K562 (cell line): ENCODE data around the gene CHAC1. TPM values are rescaled to one million over a fixed set of nuclear protein-coding genes. Genes with fewer than 3 reads are reported as not detected.
A peak's percentile ranks its signal among the peaks of the same experiment; 100 is the strongest.

Experiments
- ARID1B ChIP-seq: fragments of 450-650 bp; IDR thresholded peaks from 2 replicates; pipeline ENCODE4 v1.6.1; 2016; ENCODE audit warnings: antibody characterized with exemption, mild to moderate bottlenecking, inconsistent platforms
- BHLHE40 ChIP-seq: IDR thresholded peaks from 2 replicates; pipeline ENCODE4 v1.6.1; 2011; ENCODE audit warnings: low read length, improper control_type of control experiment
- CBFA2T3 ChIP-seq: fragments of 450-650 bp; IDR thresholded peaks from 2 replicates; pipeline ENCODE4 v1.6.1; 2017
- CGGBP1 ChIP-seq: fragments of 250-450 bp; sonication (Bioruptor Pico); IDR thresholded peaks from 2 replicates; pipeline ENCODE4 v1.9.0; 2021; ENCODE audit warnings: mild to moderate bottlenecking
- CHAMP1 ChIP-seq: fragments of 450-650 bp; IDR thresholded peaks from 2 replicates; pipeline ENCODE4 v1.6.1; 2016; ENCODE audit warnings: mild to moderate bottlenecking
- CREB3 ChIP-seq: fragments of 450-650 bp; conservative IDR thresholded peaks from 2 replicates; pipeline ENCODE4 v1.6.1; 2016; ENCODE audit warnings: missing genetic modification characterization, low read depth, mild to moderate bottlenecking, missing compliant biosample characterization, moderate library complexity
- DPF2 ChIP-seq: fragments of 450-650 bp; IDR thresholded peaks from 2 replicates; pipeline ENCODE4 v1.6.1; 2016
- E4F1 ChIP-seq: fragments of 250-450 bp; sonication (Bioruptor Pico); IDR thresholded peaks from 2 replicates; pipeline ENCODE4 v1.5.0; 2021; ENCODE audit warnings: mild to moderate bottlenecking, borderline replicate concordance
- ELK3 ChIP-seq: fragments of 450-650 bp; formaldehyde crosslinking; IDR thresholded peaks from 2 replicates; pipeline ENCODE4 v1.4.0; 2020; ENCODE audit warnings: mild to moderate bottlenecking
- MECOM ChIP-seq: fragments of 250-450 bp; sonication (Bioruptor Pico); IDR thresholded peaks from 2 replicates; pipeline ENCODE4 v1.8.0; 2022; ENCODE audit warnings: inconsistent platforms
- MEIS2 ChIP-seq: fragments of 450-650 bp; IDR thresholded peaks from 2 replicates; pipeline ENCODE4 v1.6.1; 2014; ENCODE audit warnings: mild to moderate bottlenecking; ENCODE audit not compliant: partially characterized antibody
- MNT ChIP-seq, 2 experiments: fragments of 450-650 bp; conservative IDR thresholded peaks; 2 replicates each; pipeline ENCODE4 v1.6.1; 2017; ENCODE audit warnings: mild to moderate bottlenecking in 2 of 2, moderate library complexity in 2 of 2
- PCBP1 ChIP-seq: fragments of 200-400 bp; formaldehyde crosslinking; IDR thresholded peaks from 2 replicates; pipeline ENCODE4 v1.6.1; 2018; ENCODE audit warnings: mild to moderate bottlenecking, low read depth, low read length; ENCODE audit not compliant: poor library complexity, severe bottlenecking
- RBM25 ChIP-seq: fragments of 200-400 bp; formaldehyde crosslinking; IDR thresholded peaks from 2 replicates; pipeline ENCODE4 v1.6.1; 2018; ENCODE audit warnings: low read length, low read depth, moderate library complexity; ENCODE audit not compliant: severe bottlenecking
- RBM34 ChIP-seq: fragments of 200-400 bp; formaldehyde crosslinking; IDR thresholded peaks from 2 replicates; pipeline ENCODE4 v1.6.1; 2018; ENCODE audit warnings: low read length, borderline replicate concordance; ENCODE audit not compliant: insufficient read depth
- TCF15 ChIP-seq: fragments of 250-450 bp; sonication (Bioruptor Pico); IDR thresholded peaks from 2 replicates; pipeline ENCODE4 v1.8.0; 2022; ENCODE audit warnings: moderate library complexity, mild to moderate bottlenecking, inconsistent platforms
- TCF3 ChIP-seq: sonication (generic); formaldehyde crosslinking; IDR thresholded peaks from 2 replicates; pipeline ENCODE4 v1.4.0; 2020; ENCODE audit warnings: mild to moderate bottlenecking, missing genetic modification reagents
- THRAP3 ChIP-seq: fragments of 450-650 bp; IDR thresholded peaks from 2 replicates; pipeline ENCODE4 v1.6.1; 2016; ENCODE audit warnings: mild to moderate bottlenecking, inconsistent platforms, borderline replicate concordance
- ZNF57 ChIP-seq: fragments of 450-650 bp; formaldehyde crosslinking; IDR thresholded peaks from 2 replicates; pipeline ENCODE4 v1.4.0; 2020; ENCODE audit warnings: mild to moderate bottlenecking, moderate library complexity
- ZNF589 ChIP-seq: fragments of 200-800 bp; sonication (Bioruptor generic); IDR thresholded peaks from 2 replicates; pipeline ENCODE4 v1.6.1; 2016; ENCODE audit warnings: low read depth, missing genetic modification characterization, missing compliant biosample characterization
- polyA plus RNA-seq, 8 experiments: library from polyadenylated mRNA; depleted of rRNA in 4 of 8; stranded (reverse) in 5 of 8; unstranded in 3 of 8; fragments of >200 nt; fragmentation: Nextera tagmentation in 2 of 8; fragmentation: Illumina TruSeq in 1 of 8; extraction: Ambion mirVana in 2 of 8; extraction: Trizol in 1 of 8; gene quantifications; 2 replicates each; pipeline versions ENCODE4 v1.2.1 to v1.2.3, GENCODE V29; 2011 to 2014; ENCODE audit warnings: inconsistent platforms in 1 of 8, missing spikeins in 1 of 8
- total RNA-seq, 7 experiments: library from RNA; depleted of rRNA in 6 of 7; stranded (reverse); fragments of >200 nt in 6 of 7; fragmentation: Illumina TruSeq in 2 of 7; extraction: Trizol in 2 of 7; gene quantifications; 2 replicates each; pipeline versions ENCODE4 v1.2.1 to v1.2.3, GENCODE V29; 2011 to 2021; ENCODE audit warnings: low replicate concordance in 1 of 7

CHAC1 gene
- total and polyA plus RNA-seq, 9 of the 15 experiments (the other 6 are each of a cell fraction or from before 2014, with no cell fraction given), result 0.47 to 39.0 (median 7.5) TPM

- peak; percentile 45 for TF ChIP-seq ARID1B
- no peak for TF ChIP-seq THRAP3
- TF ChIP-seq DPF2, result peak; percentile 66
- peak; percentile 53; the same call in 1 of the 2 replicates for TF ChIP-seq CREB3 (tag)
- peak; percentile 27 for TF ChIP-seq MEIS2
- no peak for TF ChIP-seq RBM34
- TF ChIP-seq E4F1 (CRISPR knock-in tag), result no peak
- no peak for TF ChIP-seq ELK3
- TF ChIP-seq CBFA2T3, result peak; percentile 34; the same call in 1 of the 2 replicates
- peak; percentile 21; the same call in 1 of the 2 replicates for TF ChIP-seq TCF3
- no peak for TF ChIP-seq BHLHE40
- TF ChIP-seq RBM25, result no peak
- no peak for TF ChIP-seq ZNF57 (CRISPR knock-in tag)
- TF ChIP-seq MNT (conservative IDR thresholded peaks at IDR 0.05), result 0 out of 4 replicates have a peak, but pooled peaks of 1 of the 2 experiments have one; percentile 17
- TF ChIP-seq CGGBP1 (CRISPR knock-in tag), result no peak
- no peak for TF ChIP-seq PCBP1
- TF ChIP-seq ZNF589 (CRISPR knock-in tag), result no peak
- no peak for TF ChIP-seq TCF15
- TF ChIP-seq CHAMP1, result no peak
- TF ChIP-seq MECOM, result no peak
Observed at GRCh38 chr15:40949756-40950207, 3.5 kb upstream of the CHAC1 start (continued).
